HG03521 (cell line): ENCODE measurements around the gene GSTCD.
"Not testable (repeated sequence)": the region's sequence is repeated elsewhere in the genome, so short reads cannot be mapped to it uniquely, and the experiment has no call there.

Source experiments
- ATAC-seq: cut with Tn5 transposase; IDR thresholded peaks from one replicate; pipeline ENCODE4 v1.9.1; 2021; ENCODE audit warnings: mild to moderate bottlenecking, moderate library complexity; ENCODE audit not compliant: unreplicated experiment

The GSTCD gene

GRCh38 chr4:105714071-105714521 is 5.5 kb downstream of the GSTCD start:
- peak; percentile 57 for ATAC-seq

- no peak for ATAC-seq
These were observed 6.3 kb downstream of the GSTCD start for GRCh38 chr4:105714932-105715331.

- no peak for ATAC-seq
These were observed 7.2 kb downstream of the GSTCD start for GRCh38 chr4:105715692-105716278.

- ATAC-seq: no peak
These were observed 10.6 kb downstream of the GSTCD start for GRCh38 chr4:105719204-105719603.

GRCh38 chr4:105725623-105726022 is 17.0 kb downstream of the GSTCD start:
- ATAC-seq: no peak

- ATAC-seq: not testable (repeated sequence)
These were observed 21.3 kb downstream of the GSTCD start for GRCh38 chr4:105729895-105730294.

- ATAC-seq: not testable (repeated sequence)
These were observed 26.6 kb downstream of the GSTCD start for GRCh38 chr4:105735217-105735616.

- no peak for ATAC-seq
These were observed 33.0 kb downstream of the GSTCD start for GRCh38 chr4:105741548-105741947.

GRCh38 chr4:105748222-105748621 is 39.6 kb downstream of the GSTCD start:
- no peak for ATAC-seq

GRCh38 chr4:105751718-105752299 is 43.2 kb downstream of the GSTCD start:
- ATAC-seq: no peak

- no peak for ATAC-seq
These were observed 44.8 kb downstream of the GSTCD start for GRCh38 chr4:105753361-105753760.

- no peak for ATAC-seq
These were observed 46.8 kb downstream of the GSTCD start for GRCh38 chr4:105755375-105755774.

GRCh38 chr4:105758958-105759357 is 50.4 kb downstream of the GSTCD start:
- no peak for ATAC-seq

- no peak for ATAC-seq
These were observed 57.3 kb downstream of the GSTCD start for GRCh38 chr4:105765690-105766407.

GRCh38 chr4:105767579-105767978 is 59.0 kb downstream of the GSTCD start:
- no peak for ATAC-seq

GRCh38 chr4:105770524-105770923 is 61.9 kb downstream of the GSTCD start:
- not testable (repeated sequence) for ATAC-seq

GRCh38 chr4:105772065-105772464 is 63.5 kb downstream of the GSTCD start:
- ATAC-seq: not testable (repeated sequence)

- not testable (repeated sequence) for ATAC-seq
These were observed 67.3 kb downstream of the GSTCD start for GRCh38 chr4:105775760-105776415.

- ATAC-seq: no peak
These were observed 71.6 kb downstream of the GSTCD start for GRCh38 chr4:105780176-105780575.

- ATAC-seq: no peak
These were observed 76.2 kb downstream of the GSTCD start for GRCh38 chr4:105784761-105785160.

- no peak for ATAC-seq
These were observed 77.2 kb downstream of the GSTCD start for GRCh38 chr4:105785792-105786191.

GRCh38 chr4:105786748-105787147 is 78.2 kb downstream of the GSTCD start:
- ATAC-seq: no peak
